Measurements from ENCODE around the gene GALK1.

GALK1 gene

GRCh38 chr17:75749545-75750389, 15.2 kb downstream of the GALK1 start:
- peak; percentile 94 for DNase-seq
- peak; percentile 75 for ATAC-seq

GRCh38 chr17:75748706-75749105, 16.3 kb downstream of the GALK1 start:
- ATAC-seq, result no peak
- DNase-seq, result no peak

GRCh38 chr17:75743625-75744206, 21.3 kb downstream of the GALK1 start:
- no peak for ATAC-seq
- no peak for DNase-seq

GRCh38 chr17:75742337-75742736, 22.7 kb downstream of the GALK1 start:
- DNase-seq (no peak), ATAC-seq (no peak)

- DNase-seq (no peak), ATAC-seq (no peak)
These were observed 24.3 kb downstream of the GALK1 start for GRCh38 chr17:75740631-75741077.

- DNase-seq (no peak), ATAC-seq (no peak)
These were observed 24.8 kb downstream of the GALK1 start for GRCh38 chr17:75740215-75740614.

GRCh38 chr17:75739801-75740200, 25.2 kb downstream of the GALK1 start:
- ATAC-seq (no peak), DNase-seq (no peak)

GRCh38 chr17:75739174-75739573, 25.8 kb downstream of the GALK1 start:
- DNase-seq, result no peak
- ATAC-seq, result no peak

- peak; percentile 22 for ATAC-seq
- no peak for DNase-seq
These were observed 26.7 kb downstream of the GALK1 start for GRCh38 chr17:75738218-75738802.

GRCh38 chr17:75737133-75737962, 27.6 kb downstream of the GALK1 start:
- no peak for ATAC-seq
- no peak for DNase-seq

- no peak for ATAC-seq
- no peak for DNase-seq
These were observed 28.7 kb downstream of the GALK1 start for GRCh38 chr17:75736173-75736835.

GRCh38 chr17:75734674-75735294, 30.2 kb downstream of the GALK1 start:
- DNase-seq, result no peak
- ATAC-seq, result no peak

GRCh38 chr17:75733471-75733870, 31.5 kb downstream of the GALK1 start:
- DNase-seq, result no peak

GRCh38 chr17:75731716-75732498, 33.1 kb downstream of the GALK1 start:
- ATAC-seq (no peak), DNase-seq (no peak)

More at GRCh38 chr17:75733471-75733870, 31.5 kb downstream of the GALK1 start:
- ATAC-seq, result no peak

- no peak for ATAC-seq
- DNase-seq, result no peak
These were observed 33.8 kb downstream of the GALK1 start for GRCh38 chr17:75731086-75731715.

- DNase-seq (no peak), ATAC-seq (no peak)
These were observed 34.9 kb downstream of the GALK1 start for GRCh38 chr17:75730065-75730464.

- no peak for ATAC-seq
- no peak for DNase-seq
These were observed 35.6 kb downstream of the GALK1 start for GRCh38 chr17:75729351-75729750.

- DNase-seq (no peak), ATAC-seq (no peak)
These were observed 37.6 kb downstream of the GALK1 start for GRCh38 chr17:75727391-75727790.

- DNase-seq (no peak), ATAC-seq (no peak)
These were observed 39.5 kb downstream of the GALK1 start for GRCh38 chr17:75725504-75725903.
